PFSK-1 (cell line): ENCODE data around the gene TRAPPC11.

Source experiments
- POLR2AphosphoS5 ChIP-seq: IDR thresholded peaks from 2 replicates; pipeline ENCODE4 v1.6.1; 2012; ENCODE audit warnings: low read depth, mild to moderate bottlenecking, control low read depth, low read length, moderate library complexity
- REST ChIP-seq, 2 experiments: IDR thresholded peaks; 2 replicates each; pipeline versions ENCODE4 v1.6.1 to v1.8.0; 2011 to 2012; ENCODE audit warnings: low read depth in 2 of 2, low read length in 2 of 2, control low read depth in 1 of 2, inconsistent platforms in 1 of 2, mild to moderate bottlenecking in 1 of 2, moderate library complexity in 1 of 2; ENCODE audit not compliant: insufficient read depth in 1 of 2
- SIN3A ChIP-seq: IDR thresholded peaks from 2 replicates; pipeline ENCODE4 v1.6.1; 2012; ENCODE audit warnings: mild to moderate bottlenecking, low read length, moderate library complexity, borderline replicate concordance; ENCODE audit not compliant: insufficient read depth

GRCh38 chr4:183657564-183657963 is 1.5 kb upstream of the TRAPPC11 start:
- TF ChIP-seq REST (IDR thresholded peaks at IDR 0.05; ENCODE audit: insufficient read depth in 1 of 2, low read depth in 2 of 2, low read length in 2 of 2) (no peak), POLR2AphosphoS5 (no peak), SIN3A (no peak)
